ENCODE data around the gene NATD1. TPM values are rescaled to one million over a fixed set of nuclear protein-coding genes. Genes with fewer than 3 reads are reported as not detected.

NATD1 gene
- total and polyA plus RNA-seq, 2 experiments from 2014 or later: 5.0 to 6.7 TPM

GRCh38 chr17:21291862-21292261, 38.7 kb upstream of the NATD1 start:
- H3K79me2 ChIP-seq: peaks cover 99% of the 10 kb centered on the region
- H3K9me3 ChIP-seq (ENCODE audit: low read depth): no peaks in the 10 kb centered on the region
- no peak overlapping the region for H2AFZ ChIP-seq
- H3K27ac ChIP-seq: no peak overlapping the region
- H3K4me2 ChIP-seq: no peak overlapping the region
- TF ChIP-seq CTCF (IDR thresholded peaks at IDR 0.05; ENCODE audit: poor library complexity) (no peak), EZH2phosphoT487 (IDR thresholded peaks at IDR 0.05; ENCODE audit: low read depth, severe bottlenecking, unreplicated experiment) (no peak), EZH2 (IDR thresholded peaks at IDR 0.05; ENCODE audit: borderline replicate concordance) (no peak)
- no peak overlapping the region for H3K4me3 ChIP-seq
- no peaks in the 10 kb centered on the region for H3K9me2 ChIP-seq (replicated peaks; ENCODE audit: insufficient read depth)
- no peaks in the 10 kb centered on the region for H3K27me3 ChIP-seq
- H3K36me3 ChIP-seq (replicated peaks; ENCODE audit: insufficient read depth, low read depth): no peaks in the 10 kb centered on the region
- WGBS (ENCODE audit: low lambda C conversion rate, missing lambda C conversion rate): 60% methylated on average over 12 of the region's 12 CpGs
- H4K20me1 ChIP-seq (ENCODE audit: insufficient read depth, poor library complexity, severe bottlenecking): peaks cover 45% of the 10 kb centered on the region
- peaks cover 18% of the 10 kb centered on the region for H3K4me1 ChIP-seq (ENCODE audit: insufficient read depth)
- no peak for DNase-seq (ENCODE audit: low spot score)

- Histone ChIP-seq H3K9me2 (replicated peaks; ENCODE audit: insufficient read depth) (no peaks in the 10 kb centered on the region), H3K4me3 (no peak overlapping the region), H3K27ac (no peak overlapping the region), H3K36me3 (replicated peaks; ENCODE audit: insufficient read depth, low read depth) (no peaks in the 10 kb centered on the region), H2AFZ (no peak overlapping the region), H3K79me2 (peaks cover 98% of the 10 kb centered on the region), H3K4me1 (ENCODE audit: insufficient read depth) (peaks cover 22% of the 10 kb centered on the region), H3K9me3 (ENCODE audit: low read depth) (no peaks in the 10 kb centered on the region), H3K27me3 (no peaks in the 10 kb centered on the region), H3K4me2 (no peak overlapping the region), H4K20me1 (ENCODE audit: insufficient read depth, poor library complexity, severe bottlenecking) (peaks cover 40% of the 10 kb centered on the region)
- TF ChIP-seq CTCF (IDR thresholded peaks at IDR 0.05; ENCODE audit: poor library complexity) (no peak), EZH2phosphoT487 (IDR thresholded peaks at IDR 0.05; ENCODE audit: low read depth, severe bottlenecking, unreplicated experiment) (no peak), EZH2 (IDR thresholded peaks at IDR 0.05; ENCODE audit: borderline replicate concordance) (no peak)
- DNase-seq (ENCODE audit: low spot score): no peak
- 75% methylated on average over 10 of the region's 10 CpGs for WGBS (ENCODE audit: low lambda C conversion rate, missing lambda C conversion rate)
These were observed 38.1 kb upstream of the NATD1 start for GRCh38 chr17:21291357-21291756.

- H3K79me2 ChIP-seq: peaks cover 96% of the 10 kb centered on the region
- no peak overlapping the region for H3K27ac ChIP-seq
- no peaks in the 10 kb centered on the region for H3K36me3 ChIP-seq (replicated peaks; ENCODE audit: insufficient read depth, low read depth)
- peaks cover 22% of the 10 kb centered on the region for H3K4me1 ChIP-seq (ENCODE audit: insufficient read depth)
- no peak overlapping the region for H3K4me3 ChIP-seq
- H3K9me3 ChIP-seq (ENCODE audit: low read depth): no peaks in the 10 kb centered on the region
- WGBS (ENCODE audit: low lambda C conversion rate, missing lambda C conversion rate): 80% methylated on average over 18 of the region's 18 CpGs
- no peak for TF ChIP-seq EZH2phosphoT487 (IDR thresholded peaks at IDR 0.05; ENCODE audit: low read depth, severe bottlenecking, unreplicated experiment)
- TF ChIP-seq EZH2 (IDR thresholded peaks at IDR 0.05; ENCODE audit: borderline replicate concordance): no peak
- no peak for TF ChIP-seq CTCF (IDR thresholded peaks at IDR 0.05; ENCODE audit: poor library complexity)
- no peak overlapping the region for H3K4me2 ChIP-seq
- peaks cover 41% of the 10 kb centered on the region for H4K20me1 ChIP-seq (ENCODE audit: insufficient read depth, poor library complexity, severe bottlenecking)
- DNase-seq (ENCODE audit: low spot score): no peak
- no peak overlapping the region for H2AFZ ChIP-seq
- H3K9me2 ChIP-seq (replicated peaks; ENCODE audit: insufficient read depth): no peaks in the 10 kb centered on the region
- H3K27me3 ChIP-seq: no peaks in the 10 kb centered on the region
These were observed 36.8 kb upstream of the NATD1 start for GRCh38 chr17:21289902-21290571.

Data from hepatocyte (in vitro differentiated cells).